GM23338 (cell line): Measurements from ENCODE around the gene C22orf23. TPM values are rescaled to one million over a fixed set of nuclear protein-coding genes. Genes with fewer than 3 reads are reported as not detected.

ENCODE experiments used
- ATAC-seq: fragments of 200-7000 bp; cut with Tn5 transposase; 3 replicates; pipeline ENCODE4 v1.9.1; 2020
- DNase-seq: peaks from one replicate; pipeline ENCODE4 v3.0.0-alpha.2; 2015; ENCODE audit warnings: low spot score
- H2AFZ ChIP-seq: fragments of 200-600 bp; sonication (generic); 2 replicates; pipeline ENCODE4 v1.8.0; 2016; ENCODE audit warnings: antibody characterized with exemption, mild to moderate bottlenecking, moderate library complexity
- H3F3A ChIP-seq: fragments of 200-600 bp; sonication (generic); replicated peaks from 2 replicates; pipeline ENCODE4 v1.8.0; 2017; ENCODE audit warnings: antibody characterized with exemption, mixed run types, low read depth
- H3K27ac ChIP-seq: fragments of 200-600 bp; sonication (generic); 2 replicates; pipeline ENCODE4 v1.6.1; 2016; ENCODE audit warnings: low read depth
- H3K27me3 ChIP-seq: fragments of 200-600 bp; sonication (generic); 2 replicates; pipeline ENCODE4 v1.8.0; 2016; ENCODE audit warnings: mild to moderate bottlenecking, mixed run types, moderate library complexity; ENCODE audit not compliant: insufficient read depth
- H3K36me3 ChIP-seq: fragments of 200-600 bp; sonication (generic); 2 replicates; pipeline ENCODE4 v1.8.0; 2016; ENCODE audit warnings: mild to moderate bottlenecking; ENCODE audit not compliant: insufficient read depth
- H3K4me1 ChIP-seq: fragments of 200-600 bp; sonication (generic); 2 replicates; pipeline ENCODE4 v1.8.0; 2016; ENCODE audit warnings: mild to moderate bottlenecking, moderate library complexity; ENCODE audit not compliant: insufficient read depth
- H3K4me2 ChIP-seq: fragments of 200-600 bp; sonication (generic); 2 replicates; pipeline ENCODE4 v1.7.1; 2017; ENCODE audit warnings: mixed run types
- H3K4me3 ChIP-seq: fragments of 200-600 bp; sonication (generic); 2 replicates; pipeline ENCODE4 v1.6.1; 2016; ENCODE audit warnings: mixed run types
- H3K79me2 ChIP-seq: fragments of 200-600 bp; sonication (generic); replicated peaks from 2 replicates; pipeline ENCODE4 v1.8.0; 2017; ENCODE audit warnings: mild to moderate bottlenecking; ENCODE audit not compliant: insufficient read depth
- H3K9me2 ChIP-seq: fragments of 200-600 bp; sonication (generic); 2 replicates; pipeline ENCODE4 v1.8.0; 2017; ENCODE audit not compliant: insufficient read depth
- H4K20me1 ChIP-seq: fragments of 200-600 bp; sonication (generic); replicated peaks from 2 replicates; pipeline ENCODE4 v1.8.0; 2017; ENCODE audit warnings: mild to moderate bottlenecking; ENCODE audit not compliant: insufficient read depth
- H3K27ac Mint-ChIP-seq: 2 replicates; pipeline ENCODE4 v1.8.0; 2020; ENCODE audit warnings: inconsistent platforms, mild to moderate bottlenecking, moderate library complexity, mixed read lengths
- H3K27me3 Mint-ChIP-seq: 3 replicates; pipeline ENCODE4 v1.8.0; 2022; ENCODE audit warnings: low read depth, mild to moderate bottlenecking, moderate library complexity, mixed read lengths, inconsistent platforms; ENCODE audit not compliant: insufficient read depth, poor library complexity
- H3K36me3 Mint-ChIP-seq: 3 replicates; pipeline ENCODE4 v1.8.0; 2021; ENCODE audit warnings: low read depth, mild to moderate bottlenecking, inconsistent platforms, moderate library complexity, mixed read lengths
- H3K4me1 Mint-ChIP-seq: 3 replicates; pipeline ENCODE4 v1.8.0; 2020; ENCODE audit warnings: mild to moderate bottlenecking, inconsistent platforms, mixed read lengths
- H3K4me3 Mint-ChIP-seq: 3 replicates; pipeline ENCODE4 v1.8.0; 2021; ENCODE audit warnings: moderate library complexity, mild to moderate bottlenecking, inconsistent platforms, mixed read lengths
- H3K9me3 Mint-ChIP-seq: 3 replicates; pipeline ENCODE4 v1.8.0; 2020; ENCODE audit warnings: moderate library complexity, mild to moderate bottlenecking, inconsistent platforms, mixed read lengths
- CREB1 ChIP-seq: fragments of 250-450 bp; sonication (Bioruptor Pico); IDR thresholded peaks from 2 replicates; pipeline ENCODE4 v1.5.0; 2020; ENCODE audit warnings: low read depth, mild to moderate bottlenecking, moderate library complexity
- EZH2phosphoT487 ChIP-seq: fragments of 200-600 bp; sonication (generic); IDR thresholded peaks from one replicate; pipeline ENCODE4 v1.8.1; 2018; ENCODE audit warnings: antibody characterized with exemption; ENCODE audit not compliant: unreplicated experiment
- JUNB ChIP-seq: IDR thresholded peaks from one replicate; pipeline ENCODE4 v1.6.1; 2016; ENCODE audit warnings: antibody characterized with exemption; ENCODE audit not compliant: unreplicated experiment
- POLR2AphosphoS5 ChIP-seq: IDR thresholded peaks from 2 replicates; pipeline ENCODE4 v1.6.1; 2016; ENCODE audit warnings: antibody characterized with exemption, low read depth
- STAT1 ChIP-seq: IDR thresholded peaks from one replicate; pipeline ENCODE4 v1.6.1; 2016; ENCODE audit warnings: antibody characterized with exemption; ENCODE audit not compliant: unreplicated experiment
- long read RNA-seq: library from polyadenylated mRNA; unstranded; transcript quantifications from one replicate; pipeline ENCODE4 v2.0.0, GENCODE V29; 2020; ENCODE audit not compliant: unreplicated experiment
- polyA plus RNA-seq: library from polyadenylated mRNA; unstranded; fragments of >200 nt; fragmentation: Nextera tagmentation; extraction: Ambion mirVana; gene quantifications from 2 replicates; pipeline ENCODE4 v1.2.1, GENCODE V29; 2016
- total RNA-seq: library from RNA; depleted of rRNA; stranded (reverse); fragments of >200 nt; shearing (Covaris generic); gene quantifications from 2 replicates; pipeline ENCODE4 v1.2.3, GENCODE V29; 2014; rRNA removed
- TF ChIP-seq, protein P1 (sequence below): IDR thresholded peaks from 2 replicates; pipeline ENCODE4 v1.6.1; 2016; ENCODE audit warnings: antibody characterized with exemption
- TF ChIP-seq, protein P2 (sequence below): fragments of 250-450 bp; sonication (Bioruptor Pico); IDR thresholded peaks from 2 replicates; pipeline ENCODE4 v1.5.0; 2020; ENCODE audit warnings: mild to moderate bottlenecking, moderate library complexity

C22orf23 gene
- total RNA-seq (0.38 TPM in 1 of 2 replicates, not detected in the other), polyA plus RNA-seq (0.64 TPM in 1 of 2 replicates, not detected in the other)
- long read RNA-seq, partial matches to known transcripts, result 1 of 1 reads
- long read RNA-seq, other reads (novel, unspliced or antisense), result 0 of 1 reads

DNA sequence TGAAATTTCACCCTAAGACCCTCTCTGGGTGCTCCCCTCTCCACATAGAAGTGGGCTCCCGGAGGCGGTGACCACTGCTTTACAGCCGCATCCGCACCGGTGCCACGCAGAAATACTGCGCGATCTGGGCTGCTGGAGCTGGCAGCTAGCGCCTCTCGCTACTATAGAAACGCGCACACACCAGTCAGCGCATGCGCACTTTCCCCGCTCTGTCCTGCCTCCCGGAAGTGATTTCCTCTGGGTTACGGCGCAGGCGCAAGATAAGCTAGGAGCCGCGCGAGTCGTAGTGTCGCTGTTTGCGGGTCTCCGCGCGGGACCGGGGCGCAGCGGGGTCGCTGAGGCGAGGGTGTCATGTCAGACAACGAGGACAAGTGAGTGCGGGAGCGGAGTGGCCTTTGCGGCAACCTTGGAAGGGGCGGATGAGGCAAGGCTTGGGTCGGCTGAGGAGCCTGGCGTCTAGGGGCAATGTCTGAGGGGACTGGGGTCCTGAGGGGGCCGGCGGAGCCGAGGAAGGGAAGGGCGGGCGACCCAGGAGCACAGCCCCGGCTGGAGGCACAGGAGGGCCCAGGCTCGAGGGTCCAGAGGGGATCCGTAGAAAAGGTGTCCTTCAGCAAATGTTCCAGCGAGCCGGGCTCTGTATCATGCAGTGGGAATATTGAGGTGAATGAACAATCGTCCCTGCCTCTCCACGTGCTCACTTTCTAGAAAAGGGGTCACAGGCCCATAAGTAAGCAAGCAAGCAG is at the start of gene C22orf23, which contains the start of gene POLR2F:
TSS of gene C22orf23 (minus strand) at position 165 of the 743 bp plus-strand sequence. CDS start 452 bp downstream, outside the sequence.
TSS of gene POLR2F (plus strand) at position 263 of the 743 bp plus-strand sequence. CDS start at position 352, 89 bp downstream.
- Histone ChIP-seq H3K4me3 (peak within 1 kb of the TSS; percentile 98), H3K4me2 (peak within 1 kb of the TSS; percentile 93), H3K36me3 (0 out of 2 replicates have a peak, but pooled peaks cover 6% of the 10 kb centered on the region), H2AFZ (peak within 1 kb of the TSS; percentile 97), H3K4me1 (peaks cover 14% of the 10 kb centered on the region), H3K27me3 (peaks cover 13% of the 10 kb centered on the region), H3K79me2 (peaks cover 35% of the 10 kb centered on the region), H3F3A (no peaks in the 10 kb centered on the region), H3K9me2 (no peaks in the 10 kb centered on the region), H4K20me1 (peaks cover 7% of the 10 kb centered on the region; the same call in 1 of the 2 replicates), H3K27ac (0 out of 2 replicates have a peak within 1 kb of the TSS, but pooled peaks have one; percentile 32)
- peaks cover 19% of the 10 kb centered on the region for H3K36me3 Mint-ChIP-seq
- DNase-seq (peak; percentile 98), ATAC-seq (peak; percentile 91)
- TF ChIP-seq CREB1 (CRISPR knock-in tag) (peak; percentile 77), EZH2phosphoT487 (no peak), POLR2AphosphoS5 (peak; percentile 97), STAT1 (no peak), JUNB (no peak)
- TF ChIP-seq, protein P1, sequence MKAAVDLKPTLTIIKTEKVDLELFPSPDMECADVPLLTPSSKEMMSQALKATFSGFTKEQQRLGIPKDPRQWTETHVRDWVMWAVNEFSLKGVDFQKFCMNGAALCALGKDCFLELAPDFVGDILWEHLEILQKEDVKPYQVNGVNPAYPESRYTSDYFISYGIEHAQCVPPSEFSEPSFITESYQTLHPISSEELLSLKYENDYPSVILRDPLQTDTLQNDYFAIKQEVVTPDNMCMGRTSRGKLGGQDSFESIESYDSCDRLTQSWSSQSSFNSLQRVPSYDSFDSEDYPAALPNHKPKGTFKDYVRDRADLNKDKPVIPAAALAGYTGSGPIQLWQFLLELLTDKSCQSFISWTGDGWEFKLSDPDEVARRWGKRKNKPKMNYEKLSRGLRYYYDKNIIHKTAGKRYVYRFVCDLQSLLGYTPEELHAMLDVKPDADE, result peak; percentile 68; the same call in 1 of the 2 replicates
- TF ChIP-seq, protein P2, sequence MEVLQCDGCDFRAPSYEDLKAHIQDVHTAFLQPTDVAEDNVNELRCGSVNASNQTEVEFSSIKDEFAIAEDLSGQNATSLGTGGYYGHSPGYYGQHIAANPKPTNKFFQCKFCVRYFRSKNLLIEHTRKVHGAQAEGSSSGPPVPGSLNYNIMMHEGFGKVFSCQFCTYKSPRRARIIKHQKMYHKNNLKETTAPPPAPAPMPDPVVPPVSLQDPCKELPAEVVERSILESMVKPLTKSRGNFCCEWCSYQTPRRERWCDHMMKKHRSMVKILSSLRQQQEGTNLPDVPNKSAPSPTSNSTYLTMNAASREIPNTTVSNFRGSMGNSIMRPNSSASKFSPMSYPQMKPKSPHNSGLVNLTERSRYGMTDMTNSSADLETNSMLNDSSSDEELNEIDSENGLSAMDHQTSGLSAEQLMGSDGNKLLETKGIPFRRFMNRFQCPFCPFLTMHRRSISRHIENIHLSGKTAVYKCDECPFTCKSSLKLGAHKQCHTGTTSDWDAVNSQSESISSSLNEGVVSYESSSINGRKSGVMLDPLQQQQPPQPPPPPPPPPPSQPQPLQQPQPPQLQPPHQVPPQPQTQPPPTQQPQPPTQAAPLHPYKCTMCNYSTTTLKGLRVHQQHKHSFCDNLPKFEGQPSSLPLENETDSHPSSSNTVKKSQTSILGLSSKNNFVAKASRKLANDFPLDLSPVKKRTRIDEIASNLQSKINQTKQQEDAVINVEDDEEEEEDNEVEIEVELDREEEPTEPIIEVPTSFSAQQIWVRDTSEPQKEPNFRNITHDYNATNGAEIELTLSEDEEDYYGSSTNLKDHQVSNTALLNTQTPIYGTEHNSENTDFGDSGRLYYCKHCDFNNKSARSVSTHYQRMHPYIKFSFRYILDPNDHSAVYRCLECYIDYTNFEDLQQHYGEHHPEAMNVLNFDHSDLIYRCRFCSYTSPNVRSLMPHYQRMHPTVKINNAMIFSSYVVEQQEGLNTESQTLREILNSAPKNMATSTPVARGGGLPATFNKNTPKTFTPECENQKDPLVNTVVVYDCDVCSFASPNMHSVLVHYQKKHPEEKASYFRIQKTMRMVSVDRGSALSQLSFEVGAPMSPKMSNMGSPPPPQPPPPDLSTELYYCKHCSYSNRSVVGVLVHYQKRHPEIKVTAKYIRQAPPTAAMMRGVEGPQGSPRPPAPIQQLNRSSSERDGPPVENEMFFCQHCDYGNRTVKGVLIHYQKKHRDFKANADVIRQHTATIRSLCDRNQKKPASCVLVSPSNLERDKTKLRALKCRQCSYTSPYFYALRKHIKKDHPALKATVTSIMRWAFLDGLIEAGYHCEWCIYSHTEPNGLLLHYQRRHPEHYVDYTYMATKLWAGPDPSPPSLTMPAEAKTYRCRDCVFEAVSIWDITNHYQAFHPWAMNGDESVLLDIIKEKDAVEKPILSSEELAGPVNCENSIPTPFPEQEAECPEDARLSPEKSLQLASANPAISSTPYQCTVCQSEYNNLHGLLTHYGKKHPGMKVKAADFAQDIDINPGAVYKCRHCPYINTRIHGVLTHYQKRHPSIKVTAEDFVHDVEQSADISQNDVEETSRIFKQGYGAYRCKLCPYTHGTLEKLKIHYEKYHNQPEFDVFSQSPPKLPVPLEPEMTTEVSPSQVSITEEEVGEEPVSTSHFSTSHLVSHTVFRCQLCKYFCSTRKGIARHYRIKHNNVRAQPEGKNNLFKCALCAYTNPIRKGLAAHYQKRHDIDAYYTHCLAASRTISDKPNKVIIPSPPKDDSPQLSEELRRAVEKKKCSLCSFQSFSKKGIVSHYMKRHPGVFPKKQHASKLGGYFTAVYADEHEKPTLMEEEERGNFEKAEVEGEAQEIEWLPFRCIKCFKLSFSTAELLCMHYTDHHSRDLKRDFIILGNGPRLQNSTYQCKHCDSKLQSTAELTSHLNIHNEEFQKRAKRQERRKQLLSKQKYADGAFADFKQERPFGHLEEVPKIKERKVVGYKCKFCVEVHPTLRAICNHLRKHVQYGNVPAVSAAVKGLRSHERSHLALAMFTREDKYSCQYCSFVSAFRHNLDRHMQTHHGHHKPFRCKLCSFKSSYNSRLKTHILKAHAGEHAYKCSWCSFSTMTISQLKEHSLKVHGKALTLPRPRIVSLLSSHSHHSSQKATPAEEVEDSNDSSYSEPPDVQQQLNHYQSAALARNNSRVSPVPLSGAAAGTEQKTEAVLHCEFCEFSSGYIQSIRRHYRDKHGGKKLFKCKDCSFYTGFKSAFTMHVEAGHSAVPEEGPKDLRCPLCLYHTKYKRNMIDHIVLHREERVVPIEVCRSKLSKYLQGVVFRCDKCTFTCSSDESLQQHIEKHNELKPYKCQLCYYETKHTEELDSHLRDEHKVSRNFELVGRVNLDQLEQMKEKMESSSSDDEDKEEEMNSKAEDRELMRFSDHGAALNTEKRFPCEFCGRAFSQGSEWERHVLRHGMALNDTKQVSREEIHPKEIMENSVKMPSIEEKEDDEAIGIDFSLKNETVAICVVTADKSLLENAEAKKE (CRISPR knock-in tag), result no peak
- peaks cover 22% of the 10 kb centered on the region for H3K27me3 Mint-ChIP-seq
- H3K4me1 Mint-ChIP-seq, result peaks cover 15% of the 10 kb centered on the region
- peak within 1 kb of the TSS; percentile 94 for H3K27ac Mint-ChIP-seq
- H3K4me3 Mint-ChIP-seq, result peak within 1 kb of the TSS; percentile 99
- H3K9me3 Mint-ChIP-seq, result no peaks in the 10 kb centered on the region
